ENCODE data around the gene CDH4.

Gene CDH4

GRCh38 chr20:61731363-61732181 lies 479.5 kb downstream of the CDH4 start:
- no peak for DNase-seq (ENCODE audit: low read depth, low spot score)

DNA sequence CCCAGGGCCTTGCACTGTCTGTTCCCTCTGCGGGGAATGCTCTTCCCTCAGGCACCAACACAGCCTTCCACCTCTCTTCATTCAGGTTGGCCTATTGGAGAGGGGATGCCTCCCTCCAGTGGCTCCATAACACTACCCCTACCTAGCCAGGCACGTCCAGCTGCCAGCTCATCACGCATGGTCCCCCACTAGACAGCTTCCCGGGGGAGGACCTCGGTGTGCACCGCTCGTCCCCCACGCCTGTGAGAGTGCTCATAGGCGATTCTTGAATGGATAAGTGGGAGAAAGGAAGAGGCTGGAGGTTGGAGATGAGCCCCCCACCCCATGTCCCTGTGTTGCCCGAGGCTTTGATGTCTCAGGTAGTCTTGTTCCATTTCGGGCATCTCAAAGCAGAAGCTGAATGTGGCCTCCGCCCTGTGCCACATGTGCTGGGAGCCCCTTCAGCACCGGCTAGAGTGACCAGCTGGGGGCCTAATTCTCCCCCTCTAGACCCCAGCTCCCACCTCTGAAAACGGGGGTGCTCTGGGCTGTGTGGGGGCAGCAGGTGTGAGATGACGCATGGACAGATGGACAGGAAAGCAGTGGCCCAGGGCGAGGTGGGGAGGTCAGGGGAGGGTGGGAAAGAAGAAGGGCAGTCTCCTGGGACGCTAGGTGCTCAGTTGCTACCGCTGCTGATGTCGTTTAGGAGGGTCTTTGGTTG lies 480.6 kb downstream of the CDH4 start:
- no peak for DNase-seq (ENCODE audit: low read depth, low spot score)

GRCh38 chr20:61733216-61733615 lies 481.2 kb downstream of the CDH4 start:
- no peak for DNase-seq (ENCODE audit: low read depth, low spot score)

- DNase-seq (ENCODE audit: low read depth, low spot score), result no peak
Measured at GRCh38 chr20:61733891-61734732, 482.1 kb downstream of the CDH4 start.

DNA sequence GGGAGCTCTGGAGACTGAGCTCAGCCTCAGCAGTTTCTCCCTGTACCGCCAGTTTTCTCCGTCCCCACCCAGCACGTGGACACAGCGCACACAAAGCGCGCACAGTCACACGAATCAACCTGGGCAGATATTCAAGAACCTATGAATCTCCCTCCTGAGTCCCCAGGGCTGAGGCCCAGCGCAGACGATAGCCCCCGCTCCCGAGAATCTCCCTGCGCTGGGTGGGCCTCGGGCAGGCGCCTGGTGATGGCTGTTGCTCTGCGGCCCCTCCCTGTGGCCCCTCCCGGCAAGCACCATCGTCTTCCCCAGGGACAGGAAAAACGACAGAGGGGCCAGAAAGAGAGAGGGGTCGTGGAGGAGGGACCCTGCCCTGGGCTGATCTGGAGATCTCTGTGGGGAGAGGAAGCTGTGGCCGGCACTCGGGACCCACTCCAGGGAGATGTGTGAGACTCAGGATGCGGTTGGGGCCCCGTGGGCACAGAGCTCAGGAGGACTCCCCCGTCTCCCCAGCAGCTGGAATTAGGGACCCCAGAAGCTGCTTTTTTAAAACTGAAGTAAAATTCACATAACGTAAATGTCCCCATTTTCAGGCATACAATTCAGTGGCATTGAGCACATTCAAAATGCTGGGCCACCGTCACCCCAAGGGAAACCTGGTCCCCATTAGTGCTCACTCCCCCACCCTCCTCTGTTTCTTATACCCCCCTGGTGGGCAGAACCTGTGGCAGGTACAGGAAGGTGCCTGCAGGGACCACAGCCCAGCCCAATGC lies 482.9 kb downstream of the CDH4 start:
- no peak for DNase-seq (ENCODE audit: low read depth, low spot score)

DNA sequence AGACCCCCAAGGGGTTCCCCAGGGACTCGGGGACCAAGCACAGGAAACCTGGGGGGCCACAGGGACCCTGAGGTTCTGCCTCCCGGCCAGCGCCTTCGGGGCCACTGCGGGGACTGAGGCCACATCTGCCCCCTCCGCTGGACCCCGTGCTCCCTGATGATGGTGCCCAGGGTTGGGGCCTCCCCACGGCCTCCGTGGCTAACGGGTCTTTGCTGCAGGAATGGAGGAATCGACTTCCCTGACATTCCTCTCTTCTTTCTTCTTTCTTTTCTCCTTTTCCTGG lies 483.4 kb downstream of the CDH4 start:
- DNase-seq (ENCODE audit: low read depth, low spot score), result no peak

GRCh38 chr20:61736001-61736635 lies 484.1 kb downstream of the CDH4 start:
- no peak for DNase-seq (ENCODE audit: low read depth, low spot score)

DNA sequence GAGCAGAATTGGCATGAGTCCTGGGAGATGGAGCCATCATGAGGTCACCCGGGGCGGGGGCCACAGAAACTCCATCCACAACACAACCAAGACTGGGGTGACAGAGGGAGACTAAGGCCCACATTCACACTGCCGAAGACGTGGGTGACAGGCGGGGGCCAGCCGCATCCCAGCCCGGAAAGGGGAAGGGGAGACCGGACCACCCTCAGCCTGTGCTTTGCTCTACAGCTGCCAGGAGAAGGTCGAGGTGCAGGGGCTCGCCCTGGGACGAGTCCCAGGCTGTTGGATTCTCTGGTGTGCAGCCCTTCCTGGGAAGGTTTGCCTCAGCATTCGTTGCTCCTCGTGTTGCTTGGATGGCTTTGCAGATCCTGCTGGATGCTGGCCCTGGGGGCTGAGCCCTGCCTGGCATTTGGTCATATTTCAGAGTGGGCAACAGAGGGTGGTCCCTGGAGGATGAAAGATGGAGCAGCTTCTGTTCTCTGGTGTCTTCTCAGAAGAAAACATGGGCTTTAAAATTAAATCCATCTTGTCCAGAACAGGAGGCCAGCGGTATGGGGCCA lies 484.8 kb downstream of the CDH4 start:
- DNase-seq (ENCODE audit: low read depth, low spot score), result no peak

GRCh38 chr20:61737346-61737745 lies 485.3 kb downstream of the CDH4 start:
- no peak for DNase-seq (ENCODE audit: low read depth, low spot score)

DNA sequence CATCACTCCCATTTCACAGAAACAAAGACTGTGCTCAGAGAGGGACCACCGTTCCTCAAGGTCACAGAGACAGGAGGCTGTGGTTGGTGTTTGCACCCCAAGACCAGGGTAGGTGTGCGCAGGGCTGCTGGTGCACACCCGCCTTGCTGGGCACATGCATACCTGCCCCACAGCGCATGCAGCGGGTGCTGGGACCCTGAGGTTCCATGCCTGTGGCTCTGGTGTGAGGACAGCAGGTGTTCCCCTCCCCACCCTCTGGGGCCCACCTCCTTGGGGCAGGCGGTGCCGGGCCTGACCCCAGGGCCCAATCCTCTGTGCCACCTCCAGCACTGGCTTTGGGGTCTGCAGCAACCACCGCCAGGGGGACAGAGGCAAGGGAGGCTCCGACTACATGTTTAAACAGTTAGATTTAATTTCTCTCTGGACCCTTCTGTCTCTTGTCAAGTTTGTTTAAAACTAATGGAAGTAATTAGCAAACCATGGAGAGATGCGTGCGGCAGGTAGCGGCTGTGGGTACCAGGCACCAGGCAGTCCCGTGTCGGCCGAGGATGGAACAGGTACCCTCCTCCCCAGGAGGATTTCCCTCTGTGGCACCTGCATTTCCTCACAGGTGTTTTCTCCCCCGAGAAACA lies 485.9 kb downstream of the CDH4 start:
- no peak for DNase-seq (ENCODE audit: low read depth, low spot score)

- no peak for DNase-seq (ENCODE audit: low read depth, low spot score)
Measured at GRCh38 chr20:61738601-61739069, 486.6 kb downstream of the CDH4 start.

GRCh38 chr20:61739086-61739831 lies 487.2 kb downstream of the CDH4 start:
- no peak for DNase-seq (ENCODE audit: low read depth, low spot score)

GRCh38 chr20:61739832-61740118 lies 487.7 kb downstream of the CDH4 start:
- DNase-seq (ENCODE audit: low read depth, low spot score), result no peak

DNA sequence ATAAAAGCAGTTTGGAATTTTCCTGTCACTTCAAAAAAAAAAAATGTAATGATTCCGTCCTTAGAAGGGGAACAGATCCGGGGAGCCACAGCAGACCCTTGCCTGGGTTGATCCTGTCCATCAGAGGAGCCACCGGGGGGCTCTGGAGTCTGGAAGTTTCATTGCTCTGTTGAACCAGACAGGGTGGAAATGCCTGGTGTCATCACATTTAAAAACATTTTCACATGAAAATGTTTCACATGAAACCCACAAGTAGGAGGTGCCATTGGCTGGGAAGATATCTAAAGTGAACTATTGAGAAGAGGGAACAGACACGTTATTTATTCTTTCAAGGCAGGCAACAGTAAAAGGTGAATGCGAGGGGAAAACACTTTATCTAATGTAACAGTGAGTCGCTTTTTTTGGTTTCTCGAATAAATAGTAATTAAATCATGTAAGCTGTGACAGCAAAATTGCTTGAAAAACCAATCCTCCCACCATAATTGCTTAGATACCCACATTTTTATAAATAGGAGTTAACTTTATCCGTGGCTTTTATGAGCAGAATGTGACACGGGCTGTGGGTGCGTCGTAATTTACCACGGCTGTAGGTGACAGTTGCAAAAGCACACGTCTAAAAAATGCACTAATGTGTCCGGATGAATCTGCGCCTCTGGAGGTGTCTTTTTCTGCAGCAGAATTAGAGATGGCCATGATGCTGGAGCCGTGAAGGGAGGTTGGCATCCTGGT lies 490.2 kb downstream of the CDH4 start:
- DNase-seq (ENCODE audit: low read depth, low spot score), result no peak

GRCh38 chr20:61743606-61744005 lies 491.5 kb downstream of the CDH4 start:
- DNase-seq (ENCODE audit: low read depth, low spot score), result no peak

- DNase-seq (ENCODE audit: low read depth, low spot score), result no peak
Measured at GRCh38 chr20:61744691-61745396, 492.8 kb downstream of the CDH4 start.

DNA sequence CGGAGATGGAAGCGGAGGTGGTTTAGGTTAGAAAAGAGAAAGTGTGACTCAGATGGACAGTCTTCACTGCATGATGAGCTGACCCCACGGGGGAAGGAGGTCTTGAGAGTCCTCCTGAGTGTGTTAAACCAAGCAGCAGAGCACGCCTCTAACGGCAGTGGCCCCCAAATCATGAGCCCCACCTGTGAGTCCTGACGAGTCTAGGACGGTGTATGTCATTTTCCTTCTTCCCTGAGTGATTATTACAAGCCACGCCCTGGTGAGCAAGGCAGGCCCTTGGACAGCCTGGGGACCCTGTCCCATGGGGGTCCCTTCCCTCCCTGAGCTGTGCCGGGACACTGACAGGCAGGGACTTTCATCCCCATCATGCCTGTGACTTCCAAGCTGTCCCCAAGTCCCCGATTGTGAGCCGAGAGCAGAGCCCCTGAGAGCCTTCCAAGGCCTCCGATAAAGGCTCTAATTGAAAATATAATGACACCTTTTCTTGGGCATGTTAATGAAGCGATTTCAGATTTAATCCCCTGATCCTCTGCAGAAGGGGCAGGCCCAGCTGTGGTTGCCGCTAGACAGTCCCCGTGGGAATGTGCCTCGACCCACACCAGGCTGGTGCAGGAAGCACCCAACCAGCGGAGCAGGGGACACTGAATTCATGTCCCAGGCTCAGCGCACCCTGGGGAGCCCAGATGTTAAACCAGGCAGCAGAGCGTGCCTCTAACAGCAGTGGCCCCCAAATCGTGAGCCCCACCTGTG lies 493.5 kb downstream of the CDH4 start:
- no peak for DNase-seq (ENCODE audit: low read depth, low spot score)

- DNase-seq (ENCODE audit: low read depth, low spot score), result no peak
Measured at GRCh38 chr20:61746147-61746646, 494.1 kb downstream of the CDH4 start.
